ELF-1 (cell line): ENCODE measurements around the gene SNAP47.
A peak's percentile ranks its signal among the peaks of the same experiment; 100 is the strongest.
"Not testable (repeated sequence)": the region's sequence is repeated elsewhere in the genome, so short reads cannot be mapped to it uniquely, and the experiment has no call there.

Source experiments
- DNase-seq: peaks from one replicate; pipeline ENCODE4 v3.0.0-alpha.2; 2016; ENCODE audit warnings: low read depth, low spot score

SNAP47 gene

DNA sequence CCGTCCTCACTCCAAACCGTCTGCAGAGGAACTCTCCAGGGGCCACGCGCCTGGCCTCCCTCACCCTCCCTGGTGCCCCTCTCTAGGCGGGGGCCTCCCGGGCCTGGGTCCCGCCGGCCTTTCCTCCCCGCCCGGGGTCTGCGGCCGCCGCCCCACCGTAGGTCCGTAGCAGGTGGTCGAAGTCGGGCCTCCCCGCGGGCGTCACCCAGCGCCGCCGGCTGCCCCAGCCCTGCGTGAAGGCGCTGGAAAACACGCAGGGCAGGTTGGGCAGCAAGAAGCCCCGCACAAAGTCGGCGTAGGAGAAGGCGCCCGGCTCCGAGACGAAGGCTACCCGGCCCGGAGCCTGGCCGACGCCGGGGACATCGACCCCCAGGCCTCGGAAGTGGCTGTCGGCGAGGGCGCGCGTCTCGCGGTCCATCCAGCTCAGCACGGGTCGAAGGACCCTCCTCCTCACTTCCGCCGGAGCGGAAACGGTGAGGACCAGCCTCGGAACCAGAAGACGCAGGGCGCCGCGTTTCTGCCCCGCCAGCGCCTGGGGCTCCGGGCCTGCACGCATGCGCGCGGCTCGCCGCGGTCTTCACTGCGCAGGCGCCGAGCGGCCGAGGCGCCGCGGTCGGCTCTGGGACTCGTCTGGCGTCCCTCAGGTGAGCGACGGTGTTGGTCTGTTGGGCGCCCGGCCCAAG, at the start of gene SNAP47, which contains the start of gene JMJD4:
SNAP47 (plus strand) TSS at position 580 of the 683 bp plus-strand sequence. CDS start 12,302 bp downstream, outside the sequence.
JMJD4 (minus strand) TSS at position 447 of the 683 bp plus-strand sequence; CDS start at position 418, 29 bp downstream.
- DNase-seq, result peak; percentile 97

DNA sequence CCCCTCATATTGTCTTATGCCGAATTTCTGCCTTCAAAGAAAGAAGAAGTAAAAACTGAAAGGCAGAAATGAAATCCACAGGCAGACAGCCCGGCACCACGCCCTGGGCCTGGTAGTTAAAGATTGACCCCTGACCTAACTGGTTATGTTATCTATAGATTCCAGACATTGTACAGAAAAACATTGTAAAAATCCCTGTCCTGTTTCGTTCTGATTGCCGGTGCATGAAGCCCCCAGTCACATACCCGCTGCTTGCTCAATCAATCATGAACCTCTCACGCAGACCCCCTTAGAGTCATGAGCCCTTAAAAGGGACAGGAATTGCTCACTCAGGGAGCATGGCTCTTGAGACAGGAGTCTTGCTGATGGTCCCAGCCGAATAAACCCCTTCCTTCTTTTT, 49.4 kb upstream of the SNAP47 start:
- DNase-seq, result no peak

GRCh38 chr1:227697321-227697864, 37.8 kb upstream of the SNAP47 start:
- DNase-seq, result no peak

- DNase-seq, result not testable (repeated sequence)
Observed at GRCh38 chr1:227701631-227702030, 33.6 kb upstream of the SNAP47 start.

- no peak for DNase-seq
Observed at GRCh38 chr1:227707846-227708245, 27.4 kb upstream of the SNAP47 start.

GRCh38 chr1:227709451-227709850, 25.8 kb upstream of the SNAP47 start:
- DNase-seq, result no peak

GRCh38 chr1:227710474-227710873, 24.8 kb upstream of the SNAP47 start:
- not testable (repeated sequence) for DNase-seq

DNA sequence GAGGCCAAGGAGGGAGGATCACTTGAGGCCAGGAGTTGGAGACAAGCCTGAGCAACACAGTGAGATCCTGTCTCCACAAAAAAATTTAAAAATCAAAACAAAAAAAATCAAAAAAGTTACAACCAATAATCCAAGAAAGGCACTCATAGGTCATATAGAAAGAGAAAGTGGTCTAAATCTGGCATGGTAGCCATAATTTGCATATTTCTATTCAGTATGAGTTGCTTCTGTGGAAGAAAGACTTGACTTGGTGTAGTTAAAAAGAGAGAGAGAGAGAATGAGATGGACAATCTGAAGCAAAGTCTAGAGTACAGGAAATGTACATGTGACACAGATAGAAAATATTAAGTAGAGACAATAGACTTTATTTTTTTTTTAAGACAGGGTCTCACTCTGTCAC, 22.6 kb upstream of the SNAP47 start:
- DNase-seq, result no peak

DNA sequence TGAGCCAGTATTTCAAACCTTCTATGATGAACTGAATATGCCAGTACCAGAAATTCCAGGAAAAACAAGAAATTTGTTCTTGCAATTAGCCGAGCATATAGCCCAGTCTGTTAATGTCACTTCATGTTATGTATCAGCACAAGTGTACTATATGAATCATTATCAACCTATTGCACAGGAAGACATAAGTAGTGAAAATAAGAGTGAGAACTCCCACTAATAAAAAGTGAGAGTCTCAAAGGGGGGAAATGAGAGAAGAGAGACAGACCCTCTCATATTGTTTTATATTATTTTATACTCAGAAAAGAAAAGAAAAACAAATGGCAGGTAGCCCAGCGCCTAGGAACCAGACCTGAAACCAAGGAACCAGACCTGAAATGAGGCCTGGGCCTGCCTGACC, 16.3 kb upstream of the SNAP47 start:
- DNase-seq, result no peak

GRCh38 chr1:227723474-227723873, 11.8 kb upstream of the SNAP47 start:
- no peak for DNase-seq

GRCh38 chr1:227725046-227725445, 10.2 kb upstream of the SNAP47 start:
- DNase-seq, result no peak

DNA sequence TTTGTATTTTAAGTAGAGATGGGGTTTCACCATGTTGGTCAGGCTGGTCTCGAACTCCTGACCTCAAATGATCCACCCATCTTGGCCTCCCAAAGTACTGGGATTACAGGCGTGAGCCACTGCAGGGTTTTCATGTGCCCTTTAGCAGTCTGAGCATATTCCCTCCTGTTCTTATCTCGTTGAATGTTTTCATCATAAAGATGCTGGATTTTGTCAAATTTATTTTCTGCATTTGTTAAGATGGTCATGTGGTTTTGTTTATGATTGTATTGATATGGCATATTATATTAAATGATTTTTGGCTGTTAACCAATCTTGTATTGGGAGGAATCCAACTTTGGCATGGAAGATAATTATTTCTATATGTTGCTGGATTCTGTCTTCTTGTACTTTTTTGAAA, 8.9 kb upstream of the SNAP47 start:
- no peak for DNase-seq

DNA sequence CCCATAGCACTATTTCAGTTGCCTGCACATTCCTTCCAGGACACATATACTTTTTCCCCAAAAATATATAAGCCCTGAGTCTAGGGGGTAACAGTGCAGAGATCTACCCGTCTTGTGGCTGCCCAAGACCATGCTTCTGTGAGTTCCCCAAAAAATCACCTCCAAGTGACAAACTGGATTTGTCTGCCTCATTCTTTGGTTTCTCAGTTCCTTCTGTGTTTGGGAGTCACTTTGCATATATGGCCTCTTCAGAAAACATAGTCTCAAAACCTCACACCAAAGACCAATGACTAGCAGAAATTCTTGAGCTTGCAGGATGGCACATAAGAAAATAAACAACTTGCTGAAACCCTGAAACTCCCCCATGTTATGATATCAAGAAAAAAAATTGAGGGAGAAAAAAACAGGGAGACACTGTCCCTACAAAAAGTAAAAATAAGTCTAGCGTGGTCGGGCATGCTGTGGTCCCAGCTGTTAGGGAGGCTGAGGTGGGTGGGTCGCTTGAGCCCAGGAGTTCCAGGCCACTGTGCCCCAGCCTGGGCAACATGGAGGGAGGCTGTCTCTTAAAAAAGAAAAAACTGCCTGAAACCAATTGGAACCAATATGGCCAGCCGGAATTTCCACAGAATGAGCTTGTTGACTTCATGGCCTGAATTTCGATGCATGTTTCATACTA, 8.2 kb upstream of the SNAP47 start:
- no peak for DNase-seq

DNA sequence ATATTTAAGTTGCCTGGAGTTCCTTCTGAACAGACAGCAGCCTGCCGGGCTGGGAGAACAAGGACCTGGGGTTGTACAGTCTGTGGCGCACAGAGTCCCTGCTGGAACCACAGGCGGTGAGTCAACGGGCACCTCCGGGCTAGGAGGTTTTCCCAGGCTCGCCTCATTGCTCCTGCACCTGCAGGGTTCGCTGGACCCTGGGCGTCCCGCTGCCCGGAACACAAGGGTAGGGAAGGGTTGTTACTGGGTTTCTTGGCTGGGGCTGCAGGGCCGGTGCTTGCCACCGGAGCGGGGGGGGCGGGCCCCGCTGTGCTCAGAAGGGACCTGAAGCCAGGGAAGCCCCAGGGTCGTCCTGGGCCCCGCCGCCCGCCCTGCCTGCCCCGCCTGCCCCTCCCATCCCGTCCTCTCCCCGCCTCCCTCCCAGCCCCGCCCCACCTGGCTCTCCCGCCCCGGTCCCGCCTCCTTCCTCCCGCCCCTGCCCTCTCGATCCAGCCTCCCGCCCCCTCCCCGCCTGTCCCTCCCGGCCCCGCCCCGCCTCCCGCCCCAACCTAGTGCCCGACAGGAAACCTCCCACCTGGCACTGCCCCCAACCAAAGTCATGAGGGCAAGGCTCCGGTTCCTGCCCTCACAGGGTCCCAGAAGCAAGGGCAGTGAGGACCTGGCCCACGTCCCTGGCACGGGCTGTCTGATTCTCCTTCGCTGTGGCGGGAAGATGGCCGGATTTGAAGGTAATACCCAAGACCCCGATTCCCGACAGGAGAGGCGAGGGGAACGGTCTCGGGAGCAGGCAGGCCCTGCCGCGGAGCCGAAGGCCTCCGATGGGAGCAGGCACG, 7.0 kb upstream of the SNAP47 start:
- DNase-seq, result peak; percentile 83

DNA sequence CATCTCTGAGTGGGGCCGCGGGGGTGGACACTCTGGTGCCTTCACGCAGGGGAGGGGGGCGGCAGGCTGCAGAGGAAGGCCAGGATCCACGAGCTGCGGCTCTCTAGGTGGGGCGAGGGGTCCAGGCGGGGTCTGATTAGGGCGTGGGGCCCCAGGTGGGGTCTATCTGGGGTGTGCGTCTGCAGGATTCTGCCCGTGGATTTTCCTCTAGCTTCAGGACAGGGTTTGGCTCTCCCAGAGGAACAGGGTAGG, 6.4 kb upstream of the SNAP47 start:
- no peak for DNase-seq

DNA sequence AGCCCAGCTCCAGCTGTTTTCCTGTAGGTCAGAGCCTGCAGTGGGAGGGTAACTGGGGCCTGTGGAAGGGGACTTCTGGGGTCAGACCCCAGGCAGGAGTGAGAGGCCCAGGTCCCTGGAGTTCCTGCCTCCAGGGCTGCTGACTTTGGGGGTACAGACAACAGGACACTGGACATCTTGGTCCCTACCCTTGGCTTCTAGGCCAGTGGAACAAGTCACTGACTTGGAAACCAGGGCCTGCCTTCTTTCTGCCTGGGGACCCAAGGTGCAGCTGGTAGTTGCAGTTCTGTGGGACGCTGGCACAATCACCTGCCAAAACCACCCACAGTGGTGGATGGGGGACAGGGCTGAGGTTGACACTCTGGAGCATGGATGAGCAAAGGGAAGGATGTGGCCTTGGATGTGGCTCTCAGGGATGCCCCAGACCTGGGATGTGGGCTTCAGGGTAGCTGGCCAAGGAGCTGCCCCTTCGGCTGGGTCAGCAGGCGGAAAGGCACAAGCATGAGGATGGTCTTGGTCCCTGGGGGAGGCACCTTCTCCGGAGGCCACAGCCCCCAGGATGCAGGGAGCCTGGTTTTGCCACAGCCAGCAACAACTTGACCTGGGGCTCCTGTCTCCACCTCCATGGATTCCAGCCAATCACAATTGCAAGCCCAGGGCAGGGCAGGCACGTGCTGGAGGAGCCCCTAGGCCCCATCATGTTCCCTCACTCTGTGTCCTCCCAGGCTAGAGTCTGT, 5.9 kb upstream of the SNAP47 start:
- peak; percentile 44 for DNase-seq

DNA sequence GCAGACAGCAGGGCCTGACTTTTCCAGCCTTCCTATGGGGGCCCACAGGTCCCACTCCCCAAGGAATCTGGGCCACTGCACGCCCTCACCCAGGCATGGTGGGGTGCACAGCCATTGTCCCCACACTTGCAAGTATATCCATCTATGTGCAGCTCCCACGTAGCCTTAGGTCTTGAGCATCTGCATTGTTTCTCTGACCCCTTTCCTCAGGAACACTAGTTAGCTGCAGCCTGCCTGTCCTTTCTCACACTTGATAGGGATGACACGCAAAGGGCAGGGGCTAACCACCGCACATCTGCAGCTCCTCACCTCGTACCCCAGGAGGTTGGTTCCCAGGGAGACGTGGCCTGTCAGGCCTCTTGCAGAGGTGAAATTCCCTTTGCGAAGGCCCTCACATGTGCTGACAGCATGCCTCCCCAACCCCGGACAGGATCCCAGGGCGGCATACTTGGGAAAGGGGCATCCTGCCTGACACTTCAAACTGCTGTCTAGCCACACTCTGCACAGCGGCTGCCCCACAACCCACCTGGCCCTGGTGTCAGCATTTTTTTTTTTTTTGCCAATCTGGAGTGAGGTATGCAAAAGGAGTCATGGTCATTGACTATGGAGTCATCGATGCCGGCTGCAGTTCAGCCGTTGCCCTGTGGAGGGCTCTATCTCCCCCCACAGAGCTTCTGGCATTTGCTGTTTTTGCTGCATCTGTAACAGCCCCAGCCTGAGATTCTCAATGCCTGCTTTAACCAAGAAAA, 5.2 kb upstream of the SNAP47 start:
- peak; percentile 85 for DNase-seq

- no peak for DNase-seq
Observed at GRCh38 chr1:227730630-227731151, 4.5 kb upstream of the SNAP47 start.

GRCh38 chr1:227731241-227731677, 4.0 kb upstream of the SNAP47 start:
- DNase-seq, result no peak
